Fibroblast of lung (primary cell): ENCODE results near the gene MILR1. TPM values are rescaled to one million over a fixed set of nuclear protein-coding genes. Genes with fewer than 3 reads are reported as not detected.

Source experiments
- DNase-seq, 2 donors: peaks; one replicate each; pipeline versions ENCODE4 v3.0.0 to v3.0.0-alpha.2; 2010; ENCODE audit warnings: low read depth in 2 of 2
- H2AFZ ChIP-seq: 2 replicates; pipeline ENCODE4 v1.5.1; 2012; ENCODE audit warnings: low read length, control low read depth, inconsistent platforms
- H3K27ac ChIP-seq: 2 replicates; pipeline ENCODE4 v1.5.1; 2011; ENCODE audit warnings: low read length, control low read depth; ENCODE audit not compliant: insufficient read depth
- H3K27me3 ChIP-seq: 2 replicates; pipeline ENCODE4 v1.5.1; 2011; ENCODE audit warnings: mild to moderate bottlenecking, low read length; ENCODE audit not compliant: control insufficient read depth, insufficient read depth
- H3K36me3 ChIP-seq: 2 replicates; pipeline ENCODE4 v1.5.1; 2011; ENCODE audit warnings: low read length; ENCODE audit not compliant: control insufficient read depth, insufficient read depth
- H3K4me1 ChIP-seq: 2 replicates; pipeline ENCODE4 v1.5.1; 2011; ENCODE audit warnings: low read length; ENCODE audit not compliant: control insufficient read depth, insufficient read depth; ENCODE audit errors: extremely low read depth
- H3K4me2 ChIP-seq: 2 replicates; pipeline ENCODE4 v1.5.1; 2011; ENCODE audit warnings: low read length, control low read depth; ENCODE audit not compliant: insufficient read depth; ENCODE audit errors: extremely low read depth
- H3K4me3 ChIP-seq, 4 experiments: fragments of 200-600 bp in 1 of 4; sonication (generic) in 1 of 4; replicated peaks in 1 of 4; 2 replicates each; pipeline ENCODE4 v1.5.1; 2011 to 2016; ENCODE audit warnings: low read length in 4 of 4, low read depth in 3 of 4, mild to moderate bottlenecking in 3 of 4, control low read depth in 2 of 4, inconsistent platforms in 1 of 4, mixed read lengths in 1 of 4; ENCODE audit not compliant: insufficient read depth in 1 of 4; ENCODE audit errors: control extremely low read depth in 1 of 4
- H3K79me2 ChIP-seq: 2 replicates; pipeline ENCODE4 v1.5.1; 2012; ENCODE audit warnings: mild to moderate bottlenecking, low read length, inconsistent platforms; ENCODE audit not compliant: control insufficient read depth, insufficient read depth
- H3K9ac ChIP-seq: 2 replicates; pipeline ENCODE4 v1.5.1; 2011; ENCODE audit warnings: mild to moderate bottlenecking, low read length, control low read depth; ENCODE audit not compliant: insufficient read depth
- H3K9me3 ChIP-seq: 2 replicates; pipeline ENCODE4 v1.5.1; 2012; ENCODE audit warnings: low read depth, low read length; ENCODE audit not compliant: control insufficient read depth, insufficient read depth
- H4K20me1 ChIP-seq: 2 replicates; pipeline ENCODE4 v1.5.1; 2011; ENCODE audit warnings: low read length; ENCODE audit not compliant: control insufficient read depth, insufficient read depth; ENCODE audit errors: extremely low read depth
- EZH2 ChIP-seq: IDR thresholded peaks from 2 replicates; pipeline ENCODE4 v1.5.1; 2012; ENCODE audit warnings: low read length, control low read depth, mild to moderate bottlenecking; ENCODE audit errors: missing control alignments
- polyA plus RNA-seq, 2 donors: library from polyadenylated mRNA; depleted of rRNA in 1 of 2; stranded (reverse) in 1 of 2; unstranded in 1 of 2; fragments of >200 nt; gene quantifications; 2 replicates each; pipeline ENCODE4 v1.2.1, GENCODE V29; 2011 to 2012; ENCODE audit warnings: missing spikeins in 1 of 2
- total RNA-seq: library from RNA; depleted of rRNA; stranded (reverse); fragments of >200 nt; gene quantifications from 2 replicates; pipeline ENCODE4 v1.2.1, GENCODE V29; 2014
- TF ChIP-seq, protein P1 (sequence below), 2 donors: IDR thresholded peaks in 1 of 2; conservative IDR thresholded peaks in 1 of 2; 1 replicate in 1 of 2; 2 replicates in 1 of 2; pipeline ENCODE4 v1.5.1; 2011 to 2012; ENCODE audit warnings: low read length in 2 of 2, control low read depth in 1 of 2, inconsistent platforms in 1 of 2, low read depth in 1 of 2, mild to moderate bottlenecking in 1 of 2

Gene MILR1
- total and polyA plus RNA-seq, 2 donors (not counting 1 experiment from before 2014, with no cell fraction given): 9.1 to 11.6 TPM

DNA sequence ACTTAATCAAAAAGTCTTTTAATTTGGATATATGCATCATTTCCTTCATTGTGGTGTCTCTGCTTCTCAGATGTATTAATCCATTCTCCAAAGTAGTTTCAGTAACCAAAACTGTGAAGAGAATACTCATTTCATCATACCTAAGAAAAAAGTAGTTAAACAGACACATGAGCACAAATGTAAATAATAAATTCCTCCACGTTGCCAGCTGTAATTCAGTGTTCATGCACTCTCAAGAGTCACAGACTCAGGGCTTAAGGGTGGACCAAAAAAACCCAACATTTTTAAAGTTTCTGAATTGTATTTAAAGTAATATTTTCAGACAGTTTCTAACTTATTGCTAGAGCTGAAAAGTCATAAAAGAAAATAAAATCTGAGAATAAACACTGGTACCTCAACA is 28.9 kb downstream of the MILR1 start:
- no peak overlapping the region for H3K4me3 ChIP-seq
- DNase-seq: no peak
- H3K9me3 ChIP-seq: no peaks in the 10 kb centered on the region
- no peaks in the 10 kb centered on the region for H3K36me3 ChIP-seq
- H4K20me1 ChIP-seq: no peaks in the 10 kb centered on the region
- no peak overlapping the region for H3K27ac ChIP-seq
- H3K27me3 ChIP-seq: no peaks in the 10 kb centered on the region
- no peaks in the 10 kb centered on the region for H3K4me1 ChIP-seq
- H3K4me2 ChIP-seq: no peak overlapping the region
- no peak overlapping the region for H2AFZ ChIP-seq
- H3K9ac ChIP-seq: no peak overlapping the region
- TF ChIP-seq EZH2: no peak
- TF ChIP-seq, protein P1, sequence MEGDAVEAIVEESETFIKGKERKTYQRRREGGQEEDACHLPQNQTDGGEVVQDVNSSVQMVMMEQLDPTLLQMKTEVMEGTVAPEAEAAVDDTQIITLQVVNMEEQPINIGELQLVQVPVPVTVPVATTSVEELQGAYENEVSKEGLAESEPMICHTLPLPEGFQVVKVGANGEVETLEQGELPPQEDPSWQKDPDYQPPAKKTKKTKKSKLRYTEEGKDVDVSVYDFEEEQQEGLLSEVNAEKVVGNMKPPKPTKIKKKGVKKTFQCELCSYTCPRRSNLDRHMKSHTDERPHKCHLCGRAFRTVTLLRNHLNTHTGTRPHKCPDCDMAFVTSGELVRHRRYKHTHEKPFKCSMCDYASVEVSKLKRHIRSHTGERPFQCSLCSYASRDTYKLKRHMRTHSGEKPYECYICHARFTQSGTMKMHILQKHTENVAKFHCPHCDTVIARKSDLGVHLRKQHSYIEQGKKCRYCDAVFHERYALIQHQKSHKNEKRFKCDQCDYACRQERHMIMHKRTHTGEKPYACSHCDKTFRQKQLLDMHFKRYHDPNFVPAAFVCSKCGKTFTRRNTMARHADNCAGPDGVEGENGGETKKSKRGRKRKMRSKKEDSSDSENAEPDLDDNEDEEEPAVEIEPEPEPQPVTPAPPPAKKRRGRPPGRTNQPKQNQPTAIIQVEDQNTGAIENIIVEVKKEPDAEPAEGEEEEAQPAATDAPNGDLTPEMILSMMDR (conservative IDR thresholded peaks at IDR 0.05 in 1 of 2, IDR thresholded peaks at IDR 0.05 in 1 of 2; ENCODE audit: low read depth in 1 of 2, low read length in 2 of 2): no peak
- H3K79me2 ChIP-seq: no peaks in the 10 kb centered on the region

DNA sequence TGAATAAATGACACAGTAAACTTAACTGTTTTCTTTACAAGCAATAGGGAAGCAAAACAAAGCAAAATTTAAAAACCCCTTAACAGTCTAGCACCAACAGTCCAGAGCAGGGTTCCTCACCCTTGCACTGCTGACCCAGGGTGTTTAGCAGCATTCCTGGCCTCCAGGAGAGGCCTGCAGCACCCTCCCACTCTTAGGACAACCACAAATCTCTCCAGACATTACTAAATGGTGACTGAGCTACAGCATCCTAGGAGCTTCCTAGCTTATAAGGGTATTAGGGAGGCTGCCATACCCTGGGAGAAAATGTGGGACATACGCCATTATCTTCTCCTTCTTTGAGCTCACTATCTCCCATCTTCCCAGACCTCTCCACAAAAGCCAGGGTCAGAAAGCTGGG is 32.0 kb downstream of the MILR1 start:
- Histone ChIP-seq H3K36me3 (no peaks in the 10 kb centered on the region), H3K27me3 (no peaks in the 10 kb centered on the region), H3K4me1 (no peaks in the 10 kb centered on the region), H3K4me2 (no peak overlapping the region), H3K9ac (no peak overlapping the region), H2AFZ (no peak overlapping the region), H4K20me1 (no peaks in the 10 kb centered on the region), H3K9me3 (no peaks in the 10 kb centered on the region), H3K4me3 (no peak overlapping the region), H3K27ac (no peak overlapping the region), H3K79me2 (no peaks in the 10 kb centered on the region)
- DNase-seq: no peak
- no peak for TF ChIP-seq EZH2
- TF ChIP-seq, protein P1 (conservative IDR thresholded peaks at IDR 0.05 in 1 of 2, IDR thresholded peaks at IDR 0.05 in 1 of 2; ENCODE audit: low read depth in 1 of 2, low read length in 2 of 2): no peak

DNA sequence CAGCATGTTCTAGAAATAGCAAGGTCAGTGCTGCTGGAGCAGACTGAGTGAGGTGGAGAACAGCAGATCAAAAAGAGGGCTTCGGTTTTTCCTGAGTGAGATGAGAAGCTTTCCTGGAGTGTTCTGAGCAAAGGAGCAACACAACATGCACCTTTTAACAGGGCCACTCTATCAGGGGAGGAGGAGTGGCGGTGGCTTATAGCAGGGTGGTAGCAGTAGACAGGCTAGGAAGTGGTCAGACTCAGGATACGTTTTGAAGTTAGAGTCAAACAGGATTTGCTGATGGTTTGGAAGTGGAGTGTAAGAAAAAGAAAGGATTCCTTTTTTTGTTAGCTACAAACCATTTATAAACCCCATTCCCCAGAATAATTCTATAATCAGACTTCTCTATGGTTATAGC is 35.5 kb downstream of the MILR1 start:
- DNase-seq: no peak
- TF ChIP-seq, protein P1 (conservative IDR thresholded peaks at IDR 0.05 in 1 of 2, IDR thresholded peaks at IDR 0.05 in 1 of 2; ENCODE audit: low read depth in 1 of 2, low read length in 2 of 2): no peak
- no peak for TF ChIP-seq EZH2
- Histone ChIP-seq H4K20me1 (no peaks in the 10 kb centered on the region), H3K79me2 (no peaks in the 10 kb centered on the region), H2AFZ (no peak overlapping the region), H3K4me3 (no peak overlapping the region), H3K36me3 (no peaks in the 10 kb centered on the region), H3K27ac (no peak overlapping the region), H3K4me2 (no peak overlapping the region), H3K9me3 (no peaks in the 10 kb centered on the region), H3K27me3 (no peaks in the 10 kb centered on the region), H3K4me1 (no peaks in the 10 kb centered on the region), H3K9ac (no peak overlapping the region)
